CD4-positive, alpha-beta T cell treated with Interleukin-6 at 100 ng/mL for 8 hours (primary cell): Measurements from ENCODE around the gene CDYL2.

Experiments
- DNase-seq: peaks from one replicate; pipeline ENCODE4 v3.0.0-alpha.2; 2020; ENCODE audit warnings: mixed read lengths, low spot score

Gene CDYL2

GRCh38 chr16:80594756-80595155, 209.6 kb downstream of the CDYL2 start:
- DNase-seq = no peak

- no peak for DNase-seq
Measured at GRCh38 chr16:80592273-80592672, 212.1 kb downstream of the CDYL2 start.

- DNase-seq = peak; percentile 60
Measured at GRCh38 chr16:80591071-80591915, 213.1 kb downstream of the CDYL2 start.

GRCh38 chr16:80587071-80587470, 217.3 kb downstream of the CDYL2 start:
- no peak for DNase-seq

DNA sequence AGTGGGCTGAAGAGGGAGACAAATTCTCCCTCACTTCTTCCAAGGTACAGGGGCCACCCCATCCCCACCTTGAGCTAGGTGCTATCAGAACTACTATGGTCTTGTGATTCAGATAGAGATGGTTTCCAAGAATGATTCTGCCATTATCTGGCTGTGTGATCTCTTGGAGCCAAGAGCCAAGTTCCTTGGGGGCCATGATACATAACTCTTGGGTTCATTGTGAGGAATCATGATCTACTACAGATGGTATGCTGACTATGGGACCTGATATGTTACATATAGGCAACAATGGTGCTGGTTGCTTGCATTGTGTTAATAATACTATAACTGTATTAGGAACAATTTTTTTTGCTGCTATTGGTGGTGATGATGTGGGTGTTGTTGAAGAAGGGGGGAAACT, 217.9 kb downstream of the CDYL2 start:
- DNase-seq = no peak

DNA sequence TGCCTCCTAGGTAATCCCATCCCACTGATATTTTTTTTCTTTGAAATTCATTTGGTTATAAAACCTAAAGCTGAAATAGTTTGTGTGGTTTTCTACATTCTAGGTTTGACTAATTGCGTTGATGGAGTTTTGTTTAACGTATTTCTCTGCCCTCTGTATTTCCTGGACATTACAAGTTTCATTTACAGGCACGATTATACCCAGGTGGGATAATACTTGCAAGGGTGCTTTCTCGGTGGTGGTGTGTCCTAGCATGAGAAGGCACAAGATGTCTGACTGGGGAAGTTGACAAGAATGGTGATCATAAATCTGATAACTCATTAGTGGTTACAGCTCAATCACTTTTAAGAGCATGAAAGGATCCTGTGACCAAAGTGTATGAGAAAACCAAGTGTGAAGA, 218.6 kb downstream of the CDYL2 start:
- no peak for DNase-seq

DNA sequence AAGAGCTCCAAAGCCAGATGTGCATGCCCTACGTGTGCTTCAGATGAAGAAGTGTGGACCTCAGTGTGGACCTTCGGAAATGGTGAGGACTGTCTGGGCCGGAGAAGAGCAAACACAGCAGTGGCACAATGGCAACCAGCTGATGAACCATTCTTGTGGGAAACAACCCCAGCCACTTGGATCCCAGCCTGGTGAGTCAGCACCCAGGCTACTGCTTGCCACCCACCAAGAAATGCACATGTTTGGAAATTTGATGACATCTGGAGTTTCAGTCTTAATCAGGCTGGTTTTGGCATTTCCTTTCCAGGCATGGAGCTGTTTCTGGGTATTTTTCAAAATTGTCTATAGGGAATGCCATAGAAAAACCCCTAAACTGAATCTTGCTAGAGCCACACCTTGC, 220.9 kb downstream of the CDYL2 start:
- DNase-seq = no peak

- DNase-seq = peak; percentile 68
Measured at GRCh38 chr16:80580109-80580832, 224.1 kb downstream of the CDYL2 start.

GRCh38 chr16:80577485-80578280, 226.7 kb downstream of the CDYL2 start:
- no peak for DNase-seq

DNA sequence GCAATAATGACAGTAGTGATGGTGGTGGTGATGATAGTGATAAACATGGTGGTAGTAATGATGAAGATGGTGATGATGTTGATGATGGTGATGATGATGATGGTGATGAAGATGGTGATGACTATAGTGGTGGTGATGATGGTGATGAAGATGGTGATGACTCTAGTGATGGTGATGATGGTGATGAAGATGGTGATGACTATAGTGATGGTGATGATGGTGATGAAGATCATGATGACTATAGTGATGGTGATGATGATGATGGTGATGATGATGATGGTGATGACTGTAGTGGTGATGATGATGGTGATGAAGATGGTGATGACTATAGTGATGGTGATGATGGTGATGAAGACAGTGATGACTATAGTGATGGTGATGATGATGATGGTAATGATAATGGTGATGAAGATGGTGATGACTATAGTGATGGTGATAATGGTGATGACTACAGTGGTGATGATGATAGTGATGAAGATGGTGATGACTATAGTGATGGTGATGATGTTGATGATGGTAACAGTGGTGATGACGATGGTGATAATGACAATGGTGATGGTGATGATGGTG, 228.0 kb downstream of the CDYL2 start:
- DNase-seq = no peak

- DNase-seq = no peak
Measured at GRCh38 chr16:80573700-80574120, 230.7 kb downstream of the CDYL2 start.

DNA sequence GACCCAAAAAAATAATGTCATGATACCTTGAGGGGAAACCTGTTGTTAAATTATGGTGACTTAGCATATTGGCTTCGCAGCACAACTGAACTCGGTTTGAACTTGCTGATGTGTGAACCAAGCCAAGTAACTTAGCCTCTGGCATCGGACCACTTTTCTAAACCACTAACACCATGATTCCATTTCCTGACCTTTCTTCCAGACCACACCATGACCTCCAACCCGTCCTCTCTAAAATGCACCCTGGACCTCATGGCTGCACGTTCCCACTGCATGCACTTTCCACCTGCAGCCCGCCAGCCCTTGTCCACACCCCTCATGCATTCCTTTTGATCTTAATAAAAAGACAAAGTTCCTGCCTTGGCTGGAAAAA, 234.3 kb downstream of the CDYL2 start:
- DNase-seq = no peak

GRCh38 chr16:80569440-80570105, 234.8 kb downstream of the CDYL2 start:
- peak; percentile 45 for DNase-seq

DNA sequence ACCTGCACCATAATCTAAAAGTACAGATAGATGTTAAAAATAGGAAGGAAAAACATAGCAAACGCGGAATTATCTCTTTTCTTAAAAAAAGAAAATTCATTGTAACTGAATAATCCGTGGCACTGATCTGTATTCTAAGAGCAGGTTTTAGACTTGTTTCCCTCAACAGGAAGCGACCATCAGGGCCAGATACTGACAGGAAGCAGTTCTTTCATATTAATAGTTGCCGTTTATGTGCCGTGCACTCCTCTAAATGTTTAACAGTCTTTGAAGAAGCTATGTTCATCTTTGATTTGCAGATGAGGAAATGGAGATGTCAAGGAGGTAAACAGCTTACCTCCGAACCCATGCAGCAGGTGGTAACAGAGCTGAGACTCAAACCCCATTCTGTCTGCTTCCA, 240.0 kb downstream of the CDYL2 start:
- DNase-seq = peak; percentile 14

- DNase-seq = no peak
Measured at GRCh38 chr16:80563066-80563465, 241.3 kb downstream of the CDYL2 start.

DNA sequence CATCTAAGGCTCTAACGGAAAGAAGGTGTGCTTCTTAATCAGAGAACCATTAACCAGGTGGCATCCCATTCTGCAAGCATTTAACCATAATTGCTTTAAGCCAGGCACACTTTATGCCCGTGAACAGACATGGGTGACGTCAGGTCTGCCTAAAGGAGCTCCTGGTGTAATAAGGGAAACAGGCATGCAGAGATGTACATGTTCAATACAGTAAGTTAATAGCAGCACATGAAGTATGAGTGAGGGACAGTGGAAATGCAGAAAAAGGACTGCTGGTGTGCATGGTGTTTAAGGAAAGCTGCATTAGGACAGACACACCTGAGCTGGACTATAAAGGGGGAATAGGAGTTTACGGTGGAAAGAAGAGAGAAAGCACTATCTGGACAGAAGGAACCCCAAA, 245.0 kb downstream of the CDYL2 start:
- no peak for DNase-seq

DNA sequence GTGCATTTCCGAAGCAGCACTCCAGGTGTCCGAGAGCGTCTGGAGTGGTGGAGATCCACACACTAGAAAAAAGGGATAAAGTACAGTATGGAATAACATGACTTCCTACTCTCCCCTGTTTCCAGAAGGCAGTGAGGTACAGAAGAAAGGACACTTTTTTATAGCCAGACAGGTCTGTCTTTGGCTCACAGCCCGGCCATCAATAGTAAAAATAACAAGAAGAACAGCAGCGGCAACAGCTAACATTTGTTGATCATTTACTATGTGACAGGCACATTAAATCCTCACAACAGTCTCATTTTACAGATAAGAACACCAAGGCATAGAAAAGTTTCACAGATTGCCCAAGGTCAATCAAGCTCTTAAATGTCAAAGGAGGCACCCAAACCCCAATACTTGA, 247.4 kb downstream of the CDYL2 start:
- DNase-seq = no peak

DNA sequence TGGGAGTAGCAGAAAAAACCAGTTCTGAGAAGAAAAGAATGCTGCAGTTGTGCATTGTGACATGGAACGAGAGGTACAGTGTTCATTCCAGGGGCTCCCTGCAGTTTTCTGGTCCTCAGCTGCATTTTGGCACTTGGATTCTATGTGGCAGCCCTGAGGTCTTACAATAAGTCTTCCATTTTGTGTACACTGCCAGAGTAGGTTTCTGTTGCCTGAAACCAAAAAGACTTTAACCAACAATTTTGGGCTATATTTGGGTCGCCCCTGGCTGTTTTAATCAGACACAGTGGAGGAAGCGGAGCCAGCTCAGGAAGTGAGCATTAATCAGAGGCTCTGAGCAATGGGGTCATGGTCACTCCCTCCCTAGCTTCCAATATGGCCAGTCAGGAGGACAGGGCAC, 247.9 kb downstream of the CDYL2 start:
- no peak for DNase-seq

DNA sequence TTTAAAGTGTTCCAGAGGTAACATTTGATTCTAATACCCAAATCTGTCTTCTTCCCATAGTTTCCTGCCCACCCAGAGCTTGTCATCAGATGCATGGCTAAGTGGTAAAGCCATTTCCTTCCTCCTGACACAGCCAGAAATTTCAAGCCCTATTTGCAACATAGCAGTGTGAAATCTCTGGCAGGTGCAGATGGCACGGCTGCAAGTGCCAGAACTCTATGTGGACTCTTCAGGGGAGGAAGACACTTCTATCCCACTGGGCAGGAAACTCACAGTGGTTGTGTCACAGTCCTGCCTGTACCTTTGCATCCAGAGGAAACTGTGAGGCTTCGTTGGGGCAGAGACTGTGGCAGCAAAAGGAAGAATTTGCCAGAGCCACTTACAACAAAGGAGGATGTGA, 250.4 kb downstream of the CDYL2 start:
- DNase-seq = no peak

- no peak for DNase-seq
Measured at GRCh38 chr16:80552277-80552676, 252.1 kb downstream of the CDYL2 start.
